Measurements from ENCODE around the gene C10orf53.
"Not testable (repeated sequence)": the region's sequence is repeated elsewhere in the genome, so short reads cannot be mapped to it uniquely, and the experiment has no call there.

C10orf53 gene

GRCh38 chr10:49652421-49653272 lies 26.8 kb upstream of the C10orf53 start:
- DNase-seq: no peak

GRCh38 chr10:49653273-49653929 lies 26.1 kb upstream of the C10orf53 start:
- no peak for DNase-seq

GRCh38 chr10:49654036-49654693 lies 25.3 kb upstream of the C10orf53 start:
- no peak for DNase-seq

- no peak for DNase-seq
These were observed 24.4 kb upstream of the C10orf53 start for GRCh38 chr10:49655099-49655498.

- DNase-seq: no peak
These were observed 22.5 kb upstream of the C10orf53 start for GRCh38 chr10:49656845-49657493.

- DNase-seq: no peak
These were observed 21.8 kb upstream of the C10orf53 start for GRCh38 chr10:49657606-49658005.

GRCh38 chr10:49661140-49661856 lies 18.2 kb upstream of the C10orf53 start:
- no peak for DNase-seq

GRCh38 chr10:49662169-49662830 lies 17.2 kb upstream of the C10orf53 start:
- DNase-seq: no peak

GRCh38 chr10:49663596-49663995 lies 15.9 kb upstream of the C10orf53 start:
- DNase-seq: no peak

GRCh38 chr10:49664006-49664841 lies 15.2 kb upstream of the C10orf53 start:
- no peak for DNase-seq

- no peak for DNase-seq
These were observed 14.6 kb upstream of the C10orf53 start for GRCh38 chr10:49664842-49665355.

GRCh38 chr10:49666054-49666615 lies 13.3 kb upstream of the C10orf53 start:
- no peak for DNase-seq

GRCh38 chr10:49666685-49667084 lies 12.8 kb upstream of the C10orf53 start:
- DNase-seq: no peak

GRCh38 chr10:49667991-49668390 lies 11.5 kb upstream of the C10orf53 start:
- no peak for DNase-seq

- DNase-seq: no peak
These were observed 10.8 kb upstream of the C10orf53 start for GRCh38 chr10:49668684-49669083.

GRCh38 chr10:49678827-49679479 lies 498 bp upstream of the C10orf53 start:
- no peak for DNase-seq

- not testable (repeated sequence) for DNase-seq
These were observed 3.0 kb downstream of the C10orf53 start for GRCh38 chr10:49682449-49682848.

GRCh38 chr10:49682879-49683278 lies 3.4 kb downstream of the C10orf53 start:
- no peak for DNase-seq

- DNase-seq: no peak
These were observed 7.2 kb downstream of the C10orf53 start for GRCh38 chr10:49686651-49687050.

All from CD4-positive, alpha-beta T cell treated with Interferon gamma for 1 hour (primary cell).